Lung (tissue), 12 donors: ENCODE results near the gene ACACB. TPM values are rescaled to one million over a fixed set of nuclear protein-coding genes. Genes with fewer than 3 reads are reported as not detected.
A peak's percentile ranks its signal among the peaks of the same experiment; 100 is the strongest.
"Not testable (repeated sequence)": the region's sequence is repeated elsewhere in the genome, so short reads cannot be mapped to it uniquely, and the experiment has no call there.

Experiments used
- ATAC-seq: fragments of 200-7000 bp; cut with Tn5 transposase; one replicate; pipeline ENCODE4 v1.9.1; 2020; ENCODE audit warnings: moderate number of reproducible peaks; ENCODE audit not compliant: insufficient read depth, low FRiP score
- DNase-seq, 3 donors: peaks; one replicate each; pipeline ENCODE4 v3.0.0-alpha.2; 2013 to 2017
- H3K27ac ChIP-seq, 2 donors: one replicate each; pipeline ENCODE4 v1.5.1; 2013; ENCODE audit warnings: mild to moderate bottlenecking in 2 of 2, moderate library complexity in 2 of 2, control low read depth in 1 of 2, inconsistent platforms in 1 of 2, low read depth in 1 of 2, low read length in 1 of 2
- H3K27me3 ChIP-seq, 3 donors: one replicate each; pipeline ENCODE4 v1.5.1; 2013; ENCODE audit warnings: low read length in 2 of 3; ENCODE audit not compliant: control insufficient read depth in 3 of 3, insufficient read depth in 3 of 3
- H3K36me3 ChIP-seq, 4 donors: one replicate each; pipeline ENCODE4 v1.5.1; 2013; ENCODE audit warnings: low read length in 4 of 4, mild to moderate bottlenecking in 1 of 4, moderate library complexity in 1 of 4; ENCODE audit not compliant: control insufficient read depth in 4 of 4, insufficient read depth in 4 of 4
- H3K4me1 ChIP-seq, 5 donors: one replicate each; pipeline ENCODE4 v1.5.1; 2013; ENCODE audit warnings: low read length in 5 of 5, mild to moderate bottlenecking in 2 of 5, moderate library complexity in 1 of 5; ENCODE audit not compliant: control insufficient read depth in 5 of 5, insufficient read depth in 5 of 5
- H3K4me3 ChIP-seq: one replicate; pipeline ENCODE4 v1.5.1; 2013; ENCODE audit warnings: mild to moderate bottlenecking, control low read depth, moderate library complexity
- H3K9ac ChIP-seq, 2 donors: one replicate each; pipeline ENCODE4 v1.5.1; 2013; ENCODE audit warnings: low read length in 2 of 2, control low read depth in 1 of 2; ENCODE audit not compliant: insufficient read depth in 1 of 2
- H3K9me3 ChIP-seq, 4 donors: one replicate each; pipeline ENCODE4 v1.5.1; 2013; ENCODE audit warnings: low read length in 3 of 4, mild to moderate bottlenecking in 1 of 4, moderate library complexity in 1 of 4; ENCODE audit not compliant: control insufficient read depth in 4 of 4, insufficient read depth in 3 of 4
- CTCF ChIP-seq: IDR thresholded peaks from 2 replicates; pipeline ENCODE4 v1.5.1; 2012; ENCODE audit warnings: mild to moderate bottlenecking; ENCODE audit errors: control extremely low read depth, extremely low read depth
- WGBS, 2 donors: extraction: QIAGEN DNeasy Blood & Tissue Kit; methylation state at CpG; one replicate each; pipeline ENCODE4 v1.1.7; 2013; 5-methylcytosine and 5-hydroxymethylcytosine counted together
- polyA plus RNA-seq, 2 donors: library from polyadenylated mRNA; stranded (reverse); fragments of 200-250 nt; gene quantifications; one replicate each; pipeline ENCODE4 v1.2.1, GENCODE V29; 2013
- total RNA-seq, 2 donors: library from RNA; depleted of rRNA in 1 of 2; stranded (reverse); fragments of >200 nt in 1 of 2; gene quantifications; one replicate each; pipeline ENCODE4 v1.2.1, GENCODE V29; 2014 to 2021
- donor health status: control.
- donor health status: control.
- donor health status: Bipolar disorder and iron deficiency.
- donor health status: healthy.
- donor health status: DM: yes; HTN: yes; CAD: no.

ACACB gene
- total and polyA plus RNA-seq, 4 donors = 2.9 to 24.5 (median 18.2) TPM

- DNase-seq = no peak
- ATAC-seq = no peak
- H3K27ac ChIP-seq = no peak overlapping the region
- peaks cover 0 to 16% (median 2%) of the 10 kb centered on the region in 5 donors for H3K4me1 ChIP-seq
- H3K9me3 ChIP-seq = no peaks in the 10 kb centered on the region
- no peak overlapping the region for H3K9ac ChIP-seq
- peaks cover 0 to 4% (median 2%) of the 10 kb centered on the region in 4 donors for H3K36me3 ChIP-seq
- no peak for TF ChIP-seq CTCF
- H3K27me3 ChIP-seq = no peaks in the 10 kb centered on the region
- WGBS, 2 donors = 59 to 72% methylated on average over 4 of the region's 4 CpGs
- H3K4me3 ChIP-seq = no peak overlapping the region
Measured at GRCh38 chr12:109144224-109144623, 27.8 kb downstream of the ACACB start.

GRCh38 chr12:109147126-109147525 lies 30.7 kb downstream of the ACACB start:
- not testable (repeated sequence) for H3K9ac ChIP-seq, ATAC-seq, H3K9me3 ChIP-seq, H3K4me3 ChIP-seq, DNase-seq, H3K27ac ChIP-seq, H3K36me3 ChIP-seq, H3K27me3 ChIP-seq
- H3K4me1 ChIP-seq = peaks cover 0 to 16% (median 2%) of the 10 kb centered on the region in 5 donors
- 96 to 97% methylated on average over 1 of the region's 1 CpG for WGBS, 2 donors

- DNase-seq = peak; percentile 69 to 96 (median 94)
- H3K4me3 ChIP-seq = no peak overlapping the region
- H3K27ac ChIP-seq = peak overlapping the region in 1 of 2 donors; percentile 80
- no peak overlapping the region for H3K9ac ChIP-seq
- no peak for ATAC-seq
- H3K27me3 ChIP-seq = no peaks in the 10 kb centered on the region
- no peaks in the 10 kb centered on the region for H3K36me3 ChIP-seq
- WGBS, 2 donors = 57 to 80% methylated on average over 2 of the region's 2 CpGs
- no peak for TF ChIP-seq CTCF
- peaks cover 0 to 16% (median 2%) of the 10 kb centered on the region in 5 donors for H3K4me1 ChIP-seq
- no peaks in the 10 kb centered on the region for H3K9me3 ChIP-seq
Measured at GRCh38 chr12:109147954-109148353, 31.6 kb downstream of the ACACB start.

GRCh38 chr12:109150124-109150640 lies 33.8 kb downstream of the ACACB start:
- ATAC-seq (no peak), DNase-seq (no peak)
- no peak overlapping the region for H3K27ac ChIP-seq
- no peaks in the 10 kb centered on the region for H3K36me3 ChIP-seq
- no peaks in the 10 kb centered on the region for H3K27me3 ChIP-seq
- no peak for TF ChIP-seq CTCF
- H3K4me1 ChIP-seq = peaks cover 0 to 21% (median 4%) of the 10 kb centered on the region in 5 donors
- WGBS, 2 donors = 87 to 95% methylated on average over 9 of the region's 9 CpGs
- H3K4me3 ChIP-seq = no peak overlapping the region
- H3K9me3 ChIP-seq = no peaks in the 10 kb centered on the region
- no peak overlapping the region for H3K9ac ChIP-seq
